ENCODE data around the gene SMTN. TPM values are rescaled to one million over a fixed set of nuclear protein-coding genes. Genes with fewer than 3 reads are reported as not detected.

Gene SMTN
- total RNA-seq, 2 experiments from 2014 or later, result 55.1 to 57.4 TPM

GRCh38 chr22:31085928-31086327 is 4.8 kb downstream of the SMTN start:
- intact Hi-C loops (cut with micrococcal nuclease), result loop anchor here (2.0 to 10.0 kb wide), 5 partner anchors 21 to 145 kb away; partner anchors contain the start of genes LIMK2, MORC2, RNF185 and SELENOM
- ChIA-PET CTCF (interaction anchor here (0.6 to 3.8 kb wide), 12 partner anchors 10 to 451 kb away, joined by 3 to 27 read pairs (median 6); partner anchors contain the start of genes MORC2, PIK3IP1, SELENOM and TUG1), POLR2A (interaction anchor here (4.7 kb wide), 1 partner anchor 117 kb away, joined by 28 read pairs; the partner anchor contains the start of genes MORC2 and TUG1)
- Mint-ChIP-seq H3K4me3 (peak overlapping the region; percentile 76), H3K9me3 (no peaks in the 10 kb centered on the region), H3K27ac (no peak overlapping the region), H3K36me3 (no peaks in the 10 kb centered on the region), H3K27me3 (no peaks in the 10 kb centered on the region), H3K4me1 (ENCODE audit: low read depth) (peaks cover 26% of the 10 kb centered on the region)
- no peak for DNase-seq

- ChIA-PET CTCF (interaction anchor here (0.6 to 3.0 kb wide), 6 partner anchors 9 to 773 kb away, joined by 3 to 18 read pairs (median 3); no protein-coding TSS in a partner anchor), POLR2A (no interaction called here)
- intact Hi-C loops (cut with micrococcal nuclease), result loop anchor here (10.0 kb wide), 1 partner anchor 128 kb away; the partner anchor contains the start of gene LIMK2
- H3K4me1 Mint-ChIP-seq (ENCODE audit: low read depth), result peaks cover 22% of the 10 kb centered on the region
- no peaks in the 10 kb centered on the region for H3K9me3 Mint-ChIP-seq
- H3K36me3 Mint-ChIP-seq, result no peaks in the 10 kb centered on the region
- no peak overlapping the region for H3K27ac Mint-ChIP-seq
- no peaks in the 10 kb centered on the region for H3K27me3 Mint-ChIP-seq
- no peak overlapping the region for H3K4me3 Mint-ChIP-seq
- DNase-seq, result no peak
Measured at GRCh38 chr22:31086703-31087330, 5.7 kb downstream of the SMTN start.

- ChIA-PET POLR2A (no interaction called here), CTCF (interaction anchor here (0.6 to 1.1 kb wide), 5 partner anchors 8 to 774 kb away, joined by 3 to 4 read pairs (median 3); partner anchors contain the start of gene SELENOM)
- H3K36me3 Mint-ChIP-seq, result no peaks in the 10 kb centered on the region
- peaks cover 12% of the 10 kb centered on the region for H3K4me1 Mint-ChIP-seq (ENCODE audit: low read depth)
- intact Hi-C loops (cut with micrococcal nuclease), result loop anchor here (10.0 kb wide), 1 partner anchor 127 kb away; the partner anchor contains the start of gene LIMK2
- no peak for DNase-seq
- no peaks in the 10 kb centered on the region for H3K27me3 Mint-ChIP-seq
- no peaks in the 10 kb centered on the region for H3K9me3 Mint-ChIP-seq
- no peak overlapping the region for H3K27ac Mint-ChIP-seq
- H3K4me3 Mint-ChIP-seq, result no peak overlapping the region
Measured at GRCh38 chr22:31087744-31088215, 6.7 kb downstream of the SMTN start.

- no peak for DNase-seq
- no peaks in the 10 kb centered on the region for H3K27me3 Mint-ChIP-seq
- H3K9me3 Mint-ChIP-seq, result no peaks in the 10 kb centered on the region
- no peaks in the 10 kb centered on the region for H3K36me3 Mint-ChIP-seq
- POLR2A ChIA-PET, result no interaction called here
- peaks cover 6% of the 10 kb centered on the region for H3K4me1 Mint-ChIP-seq (ENCODE audit: low read depth)
- no peak overlapping the region for H3K4me3 Mint-ChIP-seq
- intact Hi-C loops (cut with micrococcal nuclease), result loop anchor here (10.0 kb wide), 1 partner anchor 126 kb away; the partner anchor contains the start of gene LIMK2
- CTCF ChIA-PET, result interaction anchor here (0.6 to 1.6 kb wide), 7 partner anchors 11 to 227 kb away, joined by 3 to 6 read pairs (median 3); partner anchors contain the start of gene SELENOM
- H3K27ac Mint-ChIP-seq, result no peak overlapping the region
Measured at GRCh38 chr22:31088233-31088986, 7.3 kb downstream of the SMTN start.

GRCh38 chr22:31089160-31090100 is 8.3 kb downstream of the SMTN start:
- H3K27ac Mint-ChIP-seq, result no peak overlapping the region
- H3K4me3 Mint-ChIP-seq, result no peak overlapping the region
- no peaks in the 10 kb centered on the region for H3K36me3 Mint-ChIP-seq
- H3K4me1 Mint-ChIP-seq (ENCODE audit: low read depth), result no peaks in the 10 kb centered on the region
- intact Hi-C loops (cut with micrococcal nuclease), result loop anchor here (1.0 to 10.0 kb wide), 2 partner anchors 60 to 125 kb away; partner anchors contain the start of gene LIMK2
- POLR2A ChIA-PET, result no interaction called here
- H3K27me3 Mint-ChIP-seq, result no peaks in the 10 kb centered on the region
- DNase-seq, result peak; percentile 52
- CTCF ChIA-PET, result interaction anchor here (1.0 to 1.6 kb wide), 6 partner anchors 14 to 224 kb away, joined by 3 to 7 read pairs (median 5); partner anchors contain the start of gene SELENOM
- H3K9me3 Mint-ChIP-seq, result no peaks in the 10 kb centered on the region

- H3K4me1 Mint-ChIP-seq (ENCODE audit: low read depth), result no peaks in the 10 kb centered on the region
- no peaks in the 10 kb centered on the region for H3K27me3 Mint-ChIP-seq
- no peak for DNase-seq
- ChIA-PET POLR2A (no interaction called here), CTCF (interaction anchor here (1.2 to 1.6 kb wide), 2 partner anchors 13 to 223 kb away, joined by 3 to 7 read pairs; no protein-coding TSS in a partner anchor)
- H3K9me3 Mint-ChIP-seq, result no peaks in the 10 kb centered on the region
- H3K4me3 Mint-ChIP-seq, result no peak overlapping the region
- intact Hi-C loops (cut with micrococcal nuclease), result no loop called here
- no peak overlapping the region for H3K27ac Mint-ChIP-seq
- no peaks in the 10 kb centered on the region for H3K36me3 Mint-ChIP-seq
Measured at GRCh38 chr22:31090217-31091085, 9.3 kb downstream of the SMTN start.

- no peak overlapping the region for H3K4me3 Mint-ChIP-seq
- no peak overlapping the region for H3K27ac Mint-ChIP-seq
- DNase-seq, result no peak
- intact Hi-C loops (cut with micrococcal nuclease), result no loop called here
- no peaks in the 10 kb centered on the region for H3K4me1 Mint-ChIP-seq (ENCODE audit: low read depth)
- no peaks in the 10 kb centered on the region for H3K36me3 Mint-ChIP-seq
- H3K27me3 Mint-ChIP-seq, result no peaks in the 10 kb centered on the region
- H3K9me3 Mint-ChIP-seq, result no peaks in the 10 kb centered on the region
- POLR2A ChIA-PET, result no interaction called here
- CTCF ChIA-PET, result no interaction called here
Measured at GRCh38 chr22:31091106-31091975, 10.2 kb downstream of the SMTN start.

GRCh38 chr22:31092161-31092560 is 11.0 kb downstream of the SMTN start:
- POLR2A ChIA-PET, result no interaction called here

GRCh38 chr22:31093086-31093850 is 12.2 kb downstream of the SMTN start:
- intact Hi-C loops (cut with micrococcal nuclease), result no loop called here
- ChIA-PET POLR2A (interaction anchor here (1.3 kb wide), 1 partner anchor 8 kb away, joined by 7 read pairs; no protein-coding TSS in a partner anchor), CTCF (interaction anchor here (0.5 to 1.5 kb wide), 3 partner anchors 8 to 124 kb away, joined by 3 to 10 read pairs (median 4); partner anchors contain the start of gene SELENOM)
- Mint-ChIP-seq H3K36me3 (no peaks in the 10 kb centered on the region), H3K9me3 (no peaks in the 10 kb centered on the region), H3K4me1 (ENCODE audit: low read depth) (no peaks in the 10 kb centered on the region), H3K4me3 (no peak overlapping the region), H3K27ac (no peak overlapping the region), H3K27me3 (no peaks in the 10 kb centered on the region)
- no peak for DNase-seq

More at GRCh38 chr22:31092161-31092560, 11.0 kb downstream of the SMTN start:
- no peak for DNase-seq
- Mint-ChIP-seq H3K9me3 (no peaks in the 10 kb centered on the region), H3K27ac (no peak overlapping the region), H3K36me3 (no peaks in the 10 kb centered on the region), H3K4me1 (ENCODE audit: low read depth) (no peaks in the 10 kb centered on the region), H3K27me3 (no peaks in the 10 kb centered on the region), H3K4me3 (no peak overlapping the region)
- CTCF ChIA-PET, result no interaction called here
- intact Hi-C loops (cut with micrococcal nuclease), result no loop called here

Measured in activated CD4-positive, alpha-beta memory T cell treated with anti-CD3 and anti-CD28 coated beads for 36 hours (primary cell).